Sciatic nerve (tissue), 2 donors: ENCODE measurements around the gene FAXDC2. TPM values are rescaled to one million over a fixed set of nuclear protein-coding genes. Genes with fewer than 3 reads are reported as not detected.

ENCODE experiments used
- ATAC-seq: fragments of 200-7000 bp; cut with Tn5 transposase; one replicate; pipeline ENCODE4 v1.9.1; 2020; ENCODE audit warnings: mild to moderate bottlenecking, moderate library complexity
- DNase-seq: peaks from one replicate; pipeline ENCODE4 v3.0.0-alpha.2; 2020; ENCODE audit warnings: low spot score
- intact Hi-C: fragments of 100-400 bp; cut with DNase I; formaldehyde crosslinking; loops from one replicate; pipeline ENCODE4 v1.14.2; 2022
- total RNA-seq: library from RNA; stranded (reverse); fragmentation: NEBNext Ultra II Directional; extraction: Animal tissue kit (Norgen Biotek cat#: 25700); gene quantifications from one replicate; pipeline ENCODE4 v1.2.1, GENCODE V29; 2021
- donor health status: DM: no; HTN: no; CAD: no.
- donor health status: DM: no; HTN: no; CAD: no.

Gene FAXDC2
- total RNA-seq, 1 donor from 2014 or later: 60.9 TPM

DNA sequence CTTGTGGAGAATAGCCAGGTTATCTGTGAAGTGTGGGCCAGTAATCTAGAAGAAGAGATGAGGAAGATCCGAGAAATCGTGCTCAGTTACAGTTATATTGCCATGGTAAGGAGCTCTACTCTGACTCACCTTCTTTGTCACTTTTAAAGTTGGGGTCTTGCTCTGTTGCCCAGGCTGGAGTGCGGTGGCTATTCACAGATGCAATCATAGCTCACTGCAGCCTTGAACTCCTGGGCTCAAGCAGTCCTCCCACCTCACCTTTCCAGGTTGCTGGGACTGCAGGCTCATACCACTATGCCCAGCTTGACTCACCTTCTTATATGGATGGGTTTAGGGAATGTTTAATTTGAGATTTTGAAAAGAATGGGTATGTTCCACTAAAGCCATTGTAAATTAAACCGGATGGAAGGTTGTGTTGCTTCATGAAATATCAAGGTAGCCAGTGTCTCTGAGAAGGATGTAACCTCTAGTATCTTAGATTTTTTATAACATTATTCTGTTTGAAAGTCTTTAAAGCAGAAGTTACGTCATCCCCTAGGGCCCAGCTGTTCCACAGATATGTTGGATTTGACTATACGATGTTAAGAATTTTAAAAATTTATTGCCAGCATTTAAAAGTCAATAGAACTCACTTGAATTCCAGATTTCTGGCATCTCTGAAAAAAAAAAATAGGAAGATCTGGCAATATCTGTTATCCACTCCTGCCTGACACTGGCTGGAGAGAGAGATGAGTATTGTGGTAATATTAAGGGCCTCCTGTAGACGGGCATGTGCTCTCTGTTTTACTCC is 13.1 kb upstream of the FAXDC2 start:
- intact Hi-C loops: no loop called here
- ATAC-seq: no peak

GRCh38 chr5:154862766-154863165 is 12.4 kb upstream of the FAXDC2 start:
- intact Hi-C loops: no loop called here
- no peak for ATAC-seq
- DNase-seq: no peak

More for the DNA sequence above, 13.1 kb upstream of the FAXDC2 start:
- no peak for DNase-seq

GRCh38 chr5:154861946-154862345 is 11.5 kb upstream of the FAXDC2 start:
- intact Hi-C loops: no loop called here
- DNase-seq: no peak
- no peak for ATAC-seq

GRCh38 chr5:154860765-154861164 is 10.4 kb upstream of the FAXDC2 start:
- DNase-seq: no peak
- intact Hi-C loops: no loop called here
- no peak for ATAC-seq

DNA sequence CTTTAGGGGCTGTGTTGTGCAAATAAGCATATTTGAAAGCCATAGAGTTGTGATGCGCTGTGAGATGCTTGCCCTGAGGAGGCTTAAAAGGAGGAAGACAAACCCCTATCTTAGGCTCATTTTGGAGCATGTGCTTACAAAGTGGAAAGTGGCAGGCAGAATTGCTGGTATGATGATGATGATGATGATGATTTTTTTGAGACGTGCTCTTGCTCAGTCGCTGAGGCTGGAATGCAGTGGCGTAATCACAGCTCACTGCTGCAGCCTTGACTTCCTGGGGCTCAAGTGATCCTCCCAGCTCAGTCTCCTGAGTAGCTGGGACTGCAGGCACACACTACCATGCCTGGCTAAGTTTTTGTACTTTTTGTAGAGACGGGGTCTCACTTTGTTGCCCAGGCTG is 9.7 kb upstream of the FAXDC2 start:
- DNase-seq (no peak), ATAC-seq (no peak)
- intact Hi-C loops: no loop called here

GRCh38 chr5:154858972-154859871 is 8.8 kb upstream of the FAXDC2 start:
- no peak for DNase-seq
- no peak for ATAC-seq
- intact Hi-C loops: no loop called here

DNA sequence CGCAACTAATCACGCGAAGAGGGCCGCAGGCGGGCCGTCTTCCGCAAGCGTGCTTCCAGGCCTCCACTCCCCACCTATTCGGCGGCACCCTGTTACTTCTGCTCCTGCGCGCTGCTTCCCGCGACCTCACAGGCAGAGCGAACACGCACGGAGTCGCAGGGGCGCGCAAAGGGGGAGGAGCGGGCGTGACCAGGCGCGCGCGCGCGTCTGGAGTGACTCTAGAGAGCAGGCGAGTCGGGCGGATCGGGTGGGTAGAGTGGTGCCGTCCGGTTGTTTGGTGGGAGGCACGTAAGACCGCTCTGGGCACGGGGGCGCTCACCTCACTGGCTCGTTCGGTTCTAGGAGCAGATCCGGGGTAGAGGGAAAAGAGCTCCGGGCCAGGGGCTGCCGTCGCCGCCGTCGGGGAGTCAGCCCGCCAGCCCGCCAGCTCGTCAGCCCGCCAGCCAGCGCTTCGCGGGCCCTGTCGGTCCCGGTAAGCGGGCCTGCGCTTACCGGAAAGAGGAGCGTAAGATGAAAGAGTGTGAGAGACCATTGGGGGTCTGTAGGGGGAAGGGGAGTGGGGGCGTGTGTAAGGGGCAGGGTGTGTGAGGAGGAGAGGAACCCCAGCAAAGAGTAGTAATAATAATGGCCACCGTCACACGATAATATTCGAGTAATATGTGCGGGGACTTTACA is 8.0 kb upstream of the FAXDC2 start, which contains the start of gene CNOT8:
CNOT8 (plus strand) TSS at position 331 of the 675 bp plus-strand sequence. CDS start 4,652 bp downstream, outside the sequence.
- DNase-seq (peak; percentile 99), ATAC-seq (peak; percentile 95)
- intact Hi-C loops: no loop called here

- DNase-seq (peak; percentile 98), ATAC-seq (peak; percentile 95)
- intact Hi-C loops: no loop called here
Observed at GRCh38 chr5:154857530-154858296, 7.3 kb upstream of the FAXDC2 start.

- DNase-seq (no peak), ATAC-seq (no peak)
- intact Hi-C loops: no loop called here
Observed at GRCh38 chr5:154851351-154851750, 948 bp upstream of the FAXDC2 start.

DNA sequence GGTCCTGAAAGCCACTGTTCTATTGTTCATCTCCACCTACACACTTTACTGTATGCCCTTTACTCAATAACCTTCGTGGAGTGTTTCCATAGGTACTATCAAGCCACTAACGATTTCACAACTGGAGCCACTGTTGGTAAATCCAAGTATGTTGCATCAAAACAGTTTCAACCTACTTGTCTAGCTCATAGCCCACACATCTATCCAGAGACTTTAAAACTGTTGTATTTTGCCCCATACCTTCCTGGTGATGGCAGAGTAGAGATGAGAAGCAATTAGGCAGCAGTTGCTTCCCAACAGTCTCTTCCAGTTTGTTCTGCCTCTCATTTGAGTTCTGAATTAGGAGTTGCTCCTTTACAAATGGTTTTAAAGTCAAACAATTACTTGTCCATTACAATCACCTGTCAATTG is 607 bp downstream of the FAXDC2 start:
- peak; percentile 77 for ATAC-seq
- intact Hi-C loops: no loop called here
- no peak for DNase-seq

GRCh38 chr5:154849264-154849785 is 1.1 kb downstream of the FAXDC2 start:
- no peak for ATAC-seq
- no peak for DNase-seq
- intact Hi-C loops: no loop called here

DNA sequence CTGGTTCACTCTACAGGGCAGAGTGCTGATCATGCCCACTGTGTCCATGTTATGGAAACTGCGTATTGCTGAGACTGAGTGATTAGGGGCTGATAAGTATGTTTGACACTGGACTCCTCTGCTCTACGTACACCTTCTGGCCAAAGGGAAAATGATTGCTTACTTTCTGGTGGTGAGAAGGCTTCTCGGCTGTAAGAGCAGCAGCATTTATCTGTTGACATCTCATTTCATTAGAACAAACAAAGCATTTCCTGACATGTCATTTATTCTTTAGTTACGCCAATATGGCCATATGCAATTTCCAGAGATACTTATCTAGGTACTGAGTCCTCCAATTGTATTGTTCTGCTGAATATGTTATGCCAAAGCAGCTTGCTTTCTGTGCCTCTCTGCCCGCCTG is 5.6 kb downstream of the FAXDC2 start:
- DNase-seq (no peak), ATAC-seq (no peak)
- intact Hi-C loops: no loop called here

DNA sequence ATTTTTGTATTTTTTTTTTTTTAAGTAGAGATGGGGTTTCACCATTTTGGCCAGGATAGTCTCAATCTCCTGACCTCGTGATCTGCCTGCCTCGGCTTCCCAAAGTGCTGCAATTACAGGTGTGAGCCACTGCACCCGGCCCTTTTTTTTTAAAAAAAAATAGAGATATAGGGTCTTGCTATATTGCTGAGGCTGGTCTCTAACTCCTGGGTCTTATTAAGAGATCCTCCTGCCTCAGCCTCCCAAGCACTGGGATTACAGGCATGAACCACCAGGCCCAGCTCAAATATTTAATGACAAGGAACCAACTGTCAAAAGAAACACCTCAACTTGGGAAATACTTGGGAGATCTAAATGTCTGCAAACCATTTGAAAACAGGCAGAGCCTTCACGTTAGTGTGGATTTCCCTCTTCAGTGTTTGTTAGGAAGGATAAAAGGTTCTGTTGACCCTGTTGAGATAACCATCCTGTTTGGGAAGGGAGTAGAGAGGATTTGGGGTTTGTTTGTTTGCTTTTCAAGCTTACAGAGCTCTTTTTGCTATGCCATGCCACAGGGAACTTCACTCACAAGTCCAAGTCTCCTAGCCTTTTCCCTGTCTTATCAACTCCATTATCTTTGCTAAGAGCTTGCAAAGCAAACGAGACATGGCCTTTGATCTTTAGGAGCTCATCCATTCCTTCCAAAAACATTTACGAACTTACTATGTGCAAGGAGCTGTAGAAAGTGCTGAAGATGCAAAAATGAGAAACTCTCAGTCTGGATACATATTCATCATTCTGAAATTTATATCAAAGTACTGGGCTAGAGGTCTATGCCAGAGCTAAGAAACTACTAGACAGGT is 7.5 kb downstream of the FAXDC2 start:
- no peak for ATAC-seq
- intact Hi-C loops: no loop called here
- DNase-seq: no peak

DNA sequence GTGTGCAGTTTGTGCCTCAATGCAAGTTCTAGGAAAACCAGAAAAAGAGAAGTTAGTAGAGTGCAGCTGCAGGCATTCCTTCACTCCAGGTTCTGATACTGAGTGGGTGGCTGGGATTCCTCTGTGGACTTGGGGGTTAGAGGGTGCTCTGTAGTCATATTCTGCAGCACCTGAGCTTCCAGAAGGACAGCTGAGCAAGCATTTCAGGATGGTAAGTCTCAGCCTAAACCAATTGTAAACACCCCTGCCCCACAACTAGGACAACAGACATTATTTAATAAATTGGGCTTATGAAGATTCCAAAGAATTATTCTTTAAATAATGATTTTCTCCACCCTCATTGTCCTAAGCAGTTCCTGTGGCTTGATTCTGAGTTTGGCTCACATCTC is 9.1 kb downstream of the FAXDC2 start:
- ATAC-seq: no peak
- intact Hi-C loops: no loop called here
- no peak for DNase-seq

- intact Hi-C loops: no loop called here
- ATAC-seq (no peak), DNase-seq (no peak)
Observed at GRCh38 chr5:154840435-154841272, 9.7 kb downstream of the FAXDC2 start.

- DNase-seq (no peak), ATAC-seq (no peak)
- intact Hi-C loops: no loop called here
Observed at GRCh38 chr5:154837009-154837901, 13.1 kb downstream of the FAXDC2 start.
